Activated CD8-positive, alpha-beta T cell treated with anti-CD3 and anti-CD28 coated beads, Interleukin-2, amount 10 ng/mL, durations not matched to agents 7 days and 5 days (primary cell): ENCODE data around the gene FOXO6. TPM values are rescaled to one million over a fixed set of nuclear protein-coding genes. Genes with fewer than 3 reads are reported as not detected.
A peak's percentile ranks its signal among the peaks of the same experiment; 100 is the strongest.
"Not testable (repeated sequence)": the region's sequence is repeated elsewhere in the genome, so short reads cannot be mapped to it uniquely, and the experiment has no call there.

ENCODE experiments used
- ATAC-seq: fragments of 150-1000 bp; cut with Tn5 transposase; one replicate; pipeline ENCODE4 v1.10.0; 2021; ENCODE audit warnings: moderate library complexity
- CTCF ChIA-PET: fragments of 350-600 bp; sonication (Branson Sonifier 250); formaldehyde crosslinking; loops from one replicate; lab custom pipeline; 2021; ENCODE audit warnings: antibody characterized with exemption; lab: Charles Lee
- POLR2A ChIA-PET: fragments of 350-600 bp; sonication (Branson Sonifier 250); formaldehyde crosslinking; loops from one replicate; lab custom pipeline; 2021; ENCODE audit warnings: antibody characterized with exemption; lab: Charles Lee
- DNase-seq: peaks from one replicate; pipeline ENCODE4 v3.0.0-alpha.2; 2020
- H3K27ac Mint-ChIP-seq: one replicate; pipeline ENCODE4 v1.8.0; 2021; ENCODE audit warnings: mild to moderate bottlenecking, mixed read lengths
- H3K27me3 Mint-ChIP-seq: one replicate; pipeline ENCODE4 v1.8.0; 2021; ENCODE audit warnings: low read depth, mixed read lengths
- H3K36me3 Mint-ChIP-seq: one replicate; pipeline ENCODE4 v1.8.0; 2021; ENCODE audit warnings: low read depth, mixed read lengths
- H3K4me1 Mint-ChIP-seq: one replicate; pipeline ENCODE4 v1.8.0; 2021; ENCODE audit warnings: low read depth, mixed read lengths
- H3K4me3 Mint-ChIP-seq: one replicate; pipeline ENCODE4 v1.8.0; 2021; ENCODE audit warnings: mild to moderate bottlenecking, mixed read lengths
- H3K9me3 Mint-ChIP-seq: one replicate; pipeline ENCODE4 v1.8.0; 2022; ENCODE audit warnings: mixed read lengths; ENCODE audit not compliant: insufficient read depth
- total RNA-seq, 2 experiments: library from RNA; stranded (reverse); gene quantifications; one replicate each; pipeline ENCODE4 v1.2.3, GENCODE V29; 2021

The FOXO6 gene
- total RNA-seq, 2 experiments from 2014 or later = 0.24 to 0.31 TPM

GRCh38 chr1:41330588-41331545 is 30.4 kb upstream of the FOXO6 start:
- CTCF ChIA-PET = no interaction called here
- H3K9me3 Mint-ChIP-seq = no peaks in the 10 kb centered on the region
- POLR2A ChIA-PET = no interaction called here
- no peaks in the 10 kb centered on the region for H3K36me3 Mint-ChIP-seq
- no peak overlapping the region for H3K27ac Mint-ChIP-seq
- no peak overlapping the region for H3K4me3 Mint-ChIP-seq
- H3K4me1 Mint-ChIP-seq = peaks cover 3% of the 10 kb centered on the region
- ATAC-seq (no peak), DNase-seq (no peak)
- H3K27me3 Mint-ChIP-seq = peaks cover 5% of the 10 kb centered on the region

GRCh38 chr1:41331546-41331917 is 29.7 kb upstream of the FOXO6 start:
- H3K36me3 Mint-ChIP-seq = no peaks in the 10 kb centered on the region
- ATAC-seq (no peak), DNase-seq (peak; percentile 5)
- ChIA-PET CTCF (no interaction called here), POLR2A (no interaction called here)
- peaks cover 3% of the 10 kb centered on the region for H3K4me1 Mint-ChIP-seq
- H3K9me3 Mint-ChIP-seq = no peaks in the 10 kb centered on the region
- H3K27me3 Mint-ChIP-seq = peaks cover 6% of the 10 kb centered on the region
- H3K27ac Mint-ChIP-seq = no peak overlapping the region
- no peak overlapping the region for H3K4me3 Mint-ChIP-seq

- H3K9me3 Mint-ChIP-seq, H3K27ac Mint-ChIP-seq, H3K4me3 Mint-ChIP-seq, CTCF ChIA-PET, POLR2A ChIA-PET, ATAC-seq, H3K4me1 Mint-ChIP-seq, H3K36me3 Mint-ChIP-seq: not testable (repeated sequence)
- H3K27me3 Mint-ChIP-seq = peaks cover 12% of the 10 kb centered on the region
- peak; percentile 1 for DNase-seq
Observed at GRCh38 chr1:41332161-41332560, 29.1 kb upstream of the FOXO6 start.

GRCh38 chr1:41333146-41333784 is 28.0 kb upstream of the FOXO6 start:
- Mint-ChIP-seq H3K9me3 (peaks cover 1% of the 10 kb centered on the region), H3K27me3 (peaks cover 17% of the 10 kb centered on the region), H3K27ac (no peak overlapping the region), H3K4me3 (no peak overlapping the region), H3K36me3 (no peaks in the 10 kb centered on the region), H3K4me1 (peaks cover 3% of the 10 kb centered on the region)
- DNase-seq (peak; percentile 20), ATAC-seq (no peak)
- ChIA-PET POLR2A (no interaction called here), CTCF (no interaction called here)

GRCh38 chr1:41338820-41339219 is 22.4 kb upstream of the FOXO6 start:
- H3K27ac Mint-ChIP-seq = no peak overlapping the region
- H3K4me3 Mint-ChIP-seq = no peak overlapping the region
- DNase-seq = no peak
- H3K4me1 Mint-ChIP-seq = peaks cover 3% of the 10 kb centered on the region
- peaks cover 29% of the 10 kb centered on the region for H3K27me3 Mint-ChIP-seq
- H3K9me3 Mint-ChIP-seq = peaks cover 13% of the 10 kb centered on the region
- POLR2A ChIA-PET = no interaction called here
- H3K36me3 Mint-ChIP-seq = no peaks in the 10 kb centered on the region
- no peak for ATAC-seq
- CTCF ChIA-PET = no interaction called here

GRCh38 chr1:41340655-41341364 is 20.4 kb upstream of the FOXO6 start:
- Mint-ChIP-seq H3K36me3 (no peaks in the 10 kb centered on the region), H3K9me3 (peaks cover 13% of the 10 kb centered on the region), H3K27me3 (peaks cover 27% of the 10 kb centered on the region), H3K4me3 (no peak overlapping the region), H3K27ac (no peak overlapping the region), H3K4me1 (peaks cover 15% of the 10 kb centered on the region)
- DNase-seq (no peak), ATAC-seq (no peak)
- CTCF ChIA-PET = interaction anchor here (1.1 to 2.2 kb wide), 2 partner anchors 26 to 77 kb away, joined by 4 to 6 read pairs; no protein-coding TSS in a partner anchor
- POLR2A ChIA-PET = no interaction called here

GRCh38 chr1:41341365-41341683 is 19.9 kb upstream of the FOXO6 start:
- no peak overlapping the region for H3K4me3 Mint-ChIP-seq
- H3K27ac Mint-ChIP-seq = no peak overlapping the region
- peaks cover 13% of the 10 kb centered on the region for H3K9me3 Mint-ChIP-seq
- ChIA-PET POLR2A (no interaction called here), CTCF (interaction anchor here (1.1 to 2.2 kb wide), 2 partner anchors 27 to 76 kb away, joined by 4 to 6 read pairs; no protein-coding TSS in a partner anchor)
- no peaks in the 10 kb centered on the region for H3K36me3 Mint-ChIP-seq
- peaks cover 15% of the 10 kb centered on the region for H3K4me1 Mint-ChIP-seq
- DNase-seq (no peak), ATAC-seq (no peak)
- H3K27me3 Mint-ChIP-seq = peaks cover 24% of the 10 kb centered on the region

- Mint-ChIP-seq H3K4me1 (peaks cover 15% of the 10 kb centered on the region), H3K27me3 (peaks cover 21% of the 10 kb centered on the region), H3K9me3 (peaks cover 13% of the 10 kb centered on the region), H3K4me3 (no peak overlapping the region), H3K36me3 (no peaks in the 10 kb centered on the region), H3K27ac (no peak overlapping the region)
- DNase-seq (no peak), ATAC-seq (no peak)
- POLR2A ChIA-PET = no interaction called here
- CTCF ChIA-PET = interaction anchor here (1.1 to 2.2 kb wide), 2 partner anchors 28 to 75 kb away, joined by 4 to 6 read pairs; no protein-coding TSS in a partner anchor
Observed at GRCh38 chr1:41341772-41342562, 19.3 kb upstream of the FOXO6 start.

- ATAC-seq (no peak), DNase-seq (no peak)
- no peak overlapping the region for H3K27ac Mint-ChIP-seq
- no peaks in the 10 kb centered on the region for H3K36me3 Mint-ChIP-seq
- no peak overlapping the region for H3K4me3 Mint-ChIP-seq
- CTCF ChIA-PET = interaction anchor here (2.2 kb wide), 1 partner anchor 29 kb away, joined by 6 read pairs; no protein-coding TSS in a partner anchor
- H3K27me3 Mint-ChIP-seq = peaks cover 18% of the 10 kb centered on the region
- H3K4me1 Mint-ChIP-seq = peaks cover 15% of the 10 kb centered on the region
- peaks cover 13% of the 10 kb centered on the region for H3K9me3 Mint-ChIP-seq
- POLR2A ChIA-PET = no interaction called here
Observed at GRCh38 chr1:41342774-41343355, 18.4 kb upstream of the FOXO6 start.

GRCh38 chr1:41343790-41344699 is 17.2 kb upstream of the FOXO6 start:
- no peaks in the 10 kb centered on the region for H3K36me3 Mint-ChIP-seq
- H3K4me3 Mint-ChIP-seq = no peak overlapping the region
- CTCF ChIA-PET = no interaction called here
- ATAC-seq (peak; percentile 64), DNase-seq (no peak)
- POLR2A ChIA-PET = no interaction called here
- H3K27ac Mint-ChIP-seq = peak overlapping the region; percentile 40
- H3K9me3 Mint-ChIP-seq = peaks cover 6% of the 10 kb centered on the region
- peaks cover 15% of the 10 kb centered on the region for H3K4me1 Mint-ChIP-seq
- H3K27me3 Mint-ChIP-seq = peaks cover 16% of the 10 kb centered on the region
